Endodermal cell (in vitro differentiated cells): Measurements from ENCODE around the gene RALGPS1. TPM values are rescaled to one million over a fixed set of nuclear protein-coding genes. Genes with fewer than 3 reads are reported as not detected.
A peak's percentile ranks its signal among the peaks of the same experiment; 100 is the strongest.

Source experiments
- DNase-seq: peaks from one replicate; pipeline ENCODE4 v3.0.0-alpha.2; 2017
- H3K27ac ChIP-seq: 2 replicates; pipeline ENCODE4 v1.5.1; 2013; ENCODE audit warnings: mild to moderate bottlenecking, low read depth, low read length, moderate library complexity
- H3K27me3 ChIP-seq: 2 replicates; pipeline ENCODE4 v1.6.1; 2013; ENCODE audit warnings: mild to moderate bottlenecking, low read length, moderate library complexity; ENCODE audit not compliant: insufficient read depth, control insufficient read depth, poor library complexity, severe bottlenecking
- H3K36me3 ChIP-seq: 2 replicates; pipeline ENCODE4 v1.7.0; 2013; ENCODE audit warnings: mild to moderate bottlenecking, low read length, moderate library complexity; ENCODE audit not compliant: control insufficient read depth, insufficient read depth
- H3K4me1 ChIP-seq: one replicate; pipeline ENCODE4 v1.7.0; 2013; ENCODE audit warnings: low read length; ENCODE audit not compliant: control insufficient read depth, insufficient read depth
- H3K4me3 ChIP-seq: 2 replicates; pipeline ENCODE4 v1.5.1; 2013; ENCODE audit warnings: mild to moderate bottlenecking, low read length, moderate library complexity
- H3K9ac ChIP-seq: 2 replicates; pipeline ENCODE4 v1.6.1; 2013; ENCODE audit warnings: mild to moderate bottlenecking, low read length, moderate library complexity; ENCODE audit not compliant: poor library complexity, severe bottlenecking; ENCODE audit errors: extremely low read depth
- H3K9me3 ChIP-seq: 2 replicates; pipeline ENCODE4 v1.6.1; 2013; ENCODE audit warnings: mild to moderate bottlenecking, low read length, moderate library complexity; ENCODE audit not compliant: control insufficient read depth
- H3K27ac Mint-ChIP-seq: 2 replicates; pipeline ENCODE4 v1.8.0; 2020; ENCODE audit warnings: mixed read lengths
- H3K27me3 Mint-ChIP-seq: 2 replicates; pipeline ENCODE4 v1.8.0; 2021; ENCODE audit warnings: mild to moderate bottlenecking, mixed read lengths; ENCODE audit not compliant: insufficient read depth
- H3K36me3 Mint-ChIP-seq: 2 replicates; pipeline ENCODE4 v1.8.0; 2020; ENCODE audit warnings: low read depth, mixed read lengths
- H3K4me1 Mint-ChIP-seq: 2 replicates; pipeline ENCODE4 v1.8.0; 2020; ENCODE audit warnings: mixed read lengths
- H3K4me3 Mint-ChIP-seq: 2 replicates; pipeline ENCODE4 v1.8.0; 2020; ENCODE audit warnings: mild to moderate bottlenecking, moderate library complexity, mixed read lengths
- H3K9me3 Mint-ChIP-seq: 2 replicates; pipeline ENCODE4 v1.8.0; 2020; ENCODE audit warnings: mild to moderate bottlenecking, mixed read lengths
- WGBS, 2 experiments: methylation state at CpG; one replicate each; pipeline versions ENCODE4 v1.1.5 to v1.1.7; 2013; ENCODE audit warnings: missing lambda C conversion rate in 2 of 2, mixed read lengths in 1 of 2; ENCODE audit not compliant: insufficient coverage in 1 of 2, insufficient read length in 1 of 2; 5-methylcytosine and 5-hydroxymethylcytosine counted together
- total RNA-seq, 2 donors: library from RNA; stranded (reverse); fragmentation: NEBNext Ultra II Directional in 1 of 2; extraction: Animal tissue kit (Norgen Biotek cat#: 25700) in 1 of 2; gene quantifications; 2 replicates in 1 of 2; 3 replicates in 1 of 2; pipeline ENCODE4 v1.2.1, GENCODE V29; 2021
- TF ChIP-seq, protein P1 (sequence below): fragments of 200-600 bp; sonication (generic); conservative IDR thresholded peaks from 2 replicates; pipeline ENCODE4 v1.5.0; 2021; ENCODE audit warnings: antibody characterized with exemption, mild to moderate bottlenecking

Gene RALGPS1
- total RNA-seq, 2 donors from 2014 or later, result 23.3 to 25.0 TPM

DNA sequence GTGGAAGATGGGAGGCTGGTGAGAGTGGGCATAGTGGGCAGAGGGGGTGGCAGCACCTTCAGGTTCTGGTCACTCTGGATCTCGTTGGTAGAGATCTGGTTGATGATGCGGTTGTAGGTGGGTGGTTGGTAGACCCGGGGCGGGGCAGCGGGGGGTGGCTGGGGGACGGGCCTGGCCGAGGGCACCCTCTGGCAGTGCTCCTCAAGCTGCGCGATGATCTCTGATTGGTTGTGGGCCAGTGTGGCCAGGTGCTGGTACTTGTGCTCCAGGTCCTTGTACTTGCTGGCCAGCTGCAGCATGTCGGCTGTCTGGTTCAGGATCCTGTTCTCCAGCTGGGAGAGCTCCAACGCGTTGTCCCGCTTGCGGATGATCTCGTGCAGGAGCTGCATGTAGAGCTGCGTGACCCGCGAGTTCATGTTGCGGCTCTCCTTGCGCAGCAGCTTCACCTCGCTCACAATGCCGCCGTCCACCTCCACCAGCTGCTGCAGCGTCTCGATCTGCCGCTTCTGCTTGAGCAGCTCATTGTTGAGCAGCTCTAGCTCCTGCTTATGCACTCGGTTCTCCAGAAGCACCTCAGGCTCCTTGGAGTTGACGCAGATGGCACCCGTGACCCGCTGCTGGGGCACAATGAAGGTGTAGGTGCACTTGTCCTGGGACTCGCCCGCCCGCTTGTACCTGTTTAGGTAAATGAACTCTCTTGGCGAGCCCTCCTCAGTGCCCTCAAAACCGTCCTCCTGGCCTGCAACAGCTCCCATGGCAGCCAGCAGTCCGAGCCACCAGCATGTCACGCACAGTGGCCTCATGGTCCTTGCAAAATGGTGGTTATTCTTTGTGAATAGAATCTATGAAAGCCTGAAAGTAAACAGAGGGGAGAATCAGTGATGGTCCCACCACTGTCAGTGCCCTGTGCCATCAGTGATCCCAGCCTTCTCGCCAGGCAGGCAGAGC is 193.6 kb downstream of the RALGPS1 start:
- Histone ChIP-seq H3K36me3 (no peaks in the 10 kb centered on the region), H3K4me1 (peaks cover 23% of the 10 kb centered on the region), H3K27ac (no peak overlapping the region), H3K9ac (no peak overlapping the region), H3K9me3 (no peaks in the 10 kb centered on the region), H3K4me3 (no peak overlapping the region), H3K27me3 (no peaks in the 10 kb centered on the region)
- no peaks in the 10 kb centered on the region for H3K9me3 Mint-ChIP-seq
- TF ChIP-seq, protein P1, sequence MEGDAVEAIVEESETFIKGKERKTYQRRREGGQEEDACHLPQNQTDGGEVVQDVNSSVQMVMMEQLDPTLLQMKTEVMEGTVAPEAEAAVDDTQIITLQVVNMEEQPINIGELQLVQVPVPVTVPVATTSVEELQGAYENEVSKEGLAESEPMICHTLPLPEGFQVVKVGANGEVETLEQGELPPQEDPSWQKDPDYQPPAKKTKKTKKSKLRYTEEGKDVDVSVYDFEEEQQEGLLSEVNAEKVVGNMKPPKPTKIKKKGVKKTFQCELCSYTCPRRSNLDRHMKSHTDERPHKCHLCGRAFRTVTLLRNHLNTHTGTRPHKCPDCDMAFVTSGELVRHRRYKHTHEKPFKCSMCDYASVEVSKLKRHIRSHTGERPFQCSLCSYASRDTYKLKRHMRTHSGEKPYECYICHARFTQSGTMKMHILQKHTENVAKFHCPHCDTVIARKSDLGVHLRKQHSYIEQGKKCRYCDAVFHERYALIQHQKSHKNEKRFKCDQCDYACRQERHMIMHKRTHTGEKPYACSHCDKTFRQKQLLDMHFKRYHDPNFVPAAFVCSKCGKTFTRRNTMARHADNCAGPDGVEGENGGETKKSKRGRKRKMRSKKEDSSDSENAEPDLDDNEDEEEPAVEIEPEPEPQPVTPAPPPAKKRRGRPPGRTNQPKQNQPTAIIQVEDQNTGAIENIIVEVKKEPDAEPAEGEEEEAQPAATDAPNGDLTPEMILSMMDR, result no peak
- WGBS, 2 experiments, result 96 to 97% methylated on average over 29 to 38 of the region's 38 CpGs
- peaks cover 30% of the 10 kb centered on the region for H3K4me1 Mint-ChIP-seq
- H3K27ac Mint-ChIP-seq, result no peak overlapping the region
- H3K36me3 Mint-ChIP-seq, result peaks cover 20% of the 10 kb centered on the region
- no peaks in the 10 kb centered on the region for H3K27me3 Mint-ChIP-seq
- DNase-seq, result no peak
- H3K4me3 Mint-ChIP-seq, result no peak overlapping the region

DNA sequence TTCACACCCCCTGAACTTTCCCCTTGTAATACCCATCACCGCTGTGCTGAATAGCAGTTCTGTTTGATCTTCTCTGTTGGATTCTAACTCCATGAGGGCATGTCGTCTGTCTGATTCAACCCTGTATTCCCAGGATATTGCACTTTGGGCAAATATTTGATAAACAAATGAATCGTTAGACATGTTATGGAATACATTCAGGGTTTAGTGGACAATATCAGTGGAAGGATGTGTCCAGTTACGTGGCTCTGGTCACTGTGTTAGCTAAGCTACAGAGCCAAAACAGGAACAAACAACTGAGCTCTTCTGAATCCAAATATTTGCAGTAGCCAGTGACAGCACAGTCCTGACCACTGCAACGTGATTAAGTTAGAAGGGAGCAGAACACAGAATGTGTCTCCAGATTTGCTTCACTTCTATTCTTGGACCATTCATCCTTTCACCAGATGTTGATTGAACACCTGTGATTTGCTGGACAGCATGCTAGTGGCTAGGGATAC is 194.7 kb downstream of the RALGPS1 start:
- H3K9me3 Mint-ChIP-seq, result no peaks in the 10 kb centered on the region
- Histone ChIP-seq H3K27me3 (no peaks in the 10 kb centered on the region), H3K4me3 (no peak overlapping the region), H3K9ac (no peak overlapping the region), H3K4me1 (peaks cover 29% of the 10 kb centered on the region), H3K9me3 (no peaks in the 10 kb centered on the region), H3K27ac (no peak overlapping the region), H3K36me3 (no peaks in the 10 kb centered on the region)
- no peaks in the 10 kb centered on the region for H3K27me3 Mint-ChIP-seq
- DNase-seq, result no peak
- no peak overlapping the region for H3K4me3 Mint-ChIP-seq
- peaks cover 37% of the 10 kb centered on the region for H3K4me1 Mint-ChIP-seq
- WGBS, 2 experiments, result 92 to 95% methylated on average over 5 of the region's 5 CpGs
- TF ChIP-seq, protein P1, result no peak
- peaks cover 20% of the 10 kb centered on the region for H3K36me3 Mint-ChIP-seq
- H3K27ac Mint-ChIP-seq, result no peak overlapping the region

DNA sequence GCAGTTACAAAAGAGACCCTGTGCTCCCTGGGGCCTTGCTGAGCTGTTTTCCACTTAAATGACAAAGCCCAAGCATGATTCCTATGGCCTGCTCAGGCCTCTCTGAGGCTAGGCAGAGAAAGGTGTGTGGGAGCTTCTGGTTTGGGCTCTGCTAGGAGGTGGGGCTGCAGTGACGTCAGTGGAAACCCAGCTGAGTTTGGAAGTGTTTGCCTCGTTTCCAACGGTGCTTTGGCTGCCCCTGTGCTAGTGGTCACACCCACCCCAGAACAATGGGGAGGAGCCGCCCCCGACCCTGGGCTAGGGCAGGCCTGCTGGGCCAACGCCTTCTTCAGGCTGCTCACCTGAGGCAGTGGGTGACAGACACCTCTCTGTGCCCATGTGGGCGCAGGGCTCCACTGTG is 197.5 kb downstream of the RALGPS1 start:
- Histone ChIP-seq H3K27ac (no peak overlapping the region), H3K4me3 (no peak overlapping the region), H3K4me1 (peaks cover 29% of the 10 kb centered on the region), H3K27me3 (no peaks in the 10 kb centered on the region), H3K9me3 (no peaks in the 10 kb centered on the region), H3K36me3 (no peaks in the 10 kb centered on the region), H3K9ac (peak overlapping the region; percentile 48)
- TF ChIP-seq, protein P1, result no peak
- no peaks in the 10 kb centered on the region for H3K27me3 Mint-ChIP-seq
- H3K9me3 Mint-ChIP-seq, result no peaks in the 10 kb centered on the region
- peak overlapping the region; percentile 94 for H3K27ac Mint-ChIP-seq
- peaks cover 6% of the 10 kb centered on the region for H3K36me3 Mint-ChIP-seq
- peaks cover 42% of the 10 kb centered on the region for H3K4me1 Mint-ChIP-seq
- peak; percentile 98 for DNase-seq
- WGBS, 2 experiments, result 32 to 41% methylated on average over 5 to 7 of the region's 7 CpGs
- no peak overlapping the region for H3K4me3 Mint-ChIP-seq
